Measurements from ENCODE around the gene TSPAN17. TPM values are rescaled to one million over a fixed set of nuclear protein-coding genes. Genes with fewer than 3 reads are reported as not detected.

The TSPAN17 gene
- total RNA-seq, 2 donors from 2014 or later: 17.6 to 38.1 TPM

GRCh38 chr5:176692839-176693476 is 45.7 kb downstream of the TSPAN17 start:
- H3K36me3 ChIP-seq: no peaks in the 10 kb centered on the region
- intact Hi-C loops (cut with DNase I): no loop called here
- DNase-seq (ENCODE audit: low spot score): no peak
- no peaks in the 10 kb centered on the region for H3K9me3 ChIP-seq
- H3K4me1 ChIP-seq (replicated peaks): no peaks in the 10 kb centered on the region
- WGBS: 16% methylated on average over 13 of the region's 13 CpGs
- H3K4me3 ChIP-seq: no peak overlapping the region
- H3K27ac ChIP-seq: no peak overlapping the region
- TF ChIP-seq POLR2AphosphoS5 (IDR thresholded peaks at IDR 0.05): no peak
- no peak for TF ChIP-seq POLR2A (IDR thresholded peaks at IDR 0.05)
- TF ChIP-seq CTCF (IDR thresholded peaks at IDR 0.05): no peak
- H3K27me3 ChIP-seq (replicated peaks; ENCODE audit: insufficient read depth): peaks cover 11% of the 10 kb centered on the region

GRCh38 chr5:176693477-176693851 is 46.2 kb downstream of the TSPAN17 start:
- no peaks in the 10 kb centered on the region for H3K4me1 ChIP-seq (replicated peaks)
- H3K36me3 ChIP-seq: no peaks in the 10 kb centered on the region
- intact Hi-C loops (cut with DNase I): no loop called here
- no peak for TF ChIP-seq POLR2A (IDR thresholded peaks at IDR 0.05)
- no peak for TF ChIP-seq CTCF (IDR thresholded peaks at IDR 0.05)
- no peak for TF ChIP-seq POLR2AphosphoS5 (IDR thresholded peaks at IDR 0.05)
- H3K4me3 ChIP-seq: no peak overlapping the region
- no peak overlapping the region for H3K27ac ChIP-seq
- no peaks in the 10 kb centered on the region for H3K9me3 ChIP-seq
- DNase-seq (ENCODE audit: low spot score): no peak
- WGBS: 12% methylated on average over 13 of the region's 13 CpGs
- H3K27me3 ChIP-seq (replicated peaks; ENCODE audit: insufficient read depth): peaks cover 11% of the 10 kb centered on the region

- no peak for DNase-seq (ENCODE audit: low spot score)
- WGBS: 92% methylated on average over 10 of the region's 10 CpGs
- Histone ChIP-seq H3K36me3 (no peaks in the 10 kb centered on the region), H3K4me1 (replicated peaks) (no peaks in the 10 kb centered on the region), H3K27ac (no peak overlapping the region), H3K4me3 (no peak overlapping the region), H3K27me3 (replicated peaks; ENCODE audit: insufficient read depth) (peaks cover 11% of the 10 kb centered on the region), H3K9me3 (no peaks in the 10 kb centered on the region)
- no peak for TF ChIP-seq POLR2A (IDR thresholded peaks at IDR 0.05)
- no peak for TF ChIP-seq POLR2AphosphoS5 (IDR thresholded peaks at IDR 0.05)
- no peak for TF ChIP-seq CTCF (IDR thresholded peaks at IDR 0.05)
- intact Hi-C loops (cut with DNase I): no loop called here
Measured at GRCh38 chr5:176694146-176694545, 46.9 kb downstream of the TSPAN17 start.

GRCh38 chr5:176694631-176695030 is 47.3 kb downstream of the TSPAN17 start:
- no peaks in the 10 kb centered on the region for H3K4me1 ChIP-seq (replicated peaks)
- no peak overlapping the region for H3K27ac ChIP-seq
- no peaks in the 10 kb centered on the region for H3K36me3 ChIP-seq
- H3K27me3 ChIP-seq (replicated peaks; ENCODE audit: insufficient read depth): peaks cover 11% of the 10 kb centered on the region
- no peak for DNase-seq (ENCODE audit: low spot score)
- no peak for TF ChIP-seq POLR2AphosphoS5 (IDR thresholded peaks at IDR 0.05)
- no peak for TF ChIP-seq POLR2A (IDR thresholded peaks at IDR 0.05)
- H3K9me3 ChIP-seq: no peaks in the 10 kb centered on the region
- no peak overlapping the region for H3K4me3 ChIP-seq
- 87% methylated on average over 9 of the region's 9 CpGs for WGBS
- intact Hi-C loops (cut with DNase I): no loop called here

GRCh38 chr5:176695073-176695472 is 47.8 kb downstream of the TSPAN17 start:
- Histone ChIP-seq H3K4me1 (replicated peaks) (no peaks in the 10 kb centered on the region), H3K27ac (no peak overlapping the region), H3K9me3 (no peaks in the 10 kb centered on the region), H3K4me3 (no peak overlapping the region), H3K36me3 (no peaks in the 10 kb centered on the region), H3K27me3 (replicated peaks; ENCODE audit: insufficient read depth) (peaks cover 11% of the 10 kb centered on the region)
- no peak for DNase-seq (ENCODE audit: low spot score)
- WGBS: 48% methylated on average over 8 of the region's 8 CpGs
- TF ChIP-seq CTCF (IDR thresholded peaks at IDR 0.05): no peak
- no peak for TF ChIP-seq POLR2AphosphoS5 (IDR thresholded peaks at IDR 0.05)
- TF ChIP-seq POLR2A (IDR thresholded peaks at IDR 0.05): no peak
- intact Hi-C loops (cut with DNase I): no loop called here
